ENCODE data around the gene EIF4EBP2.

EIF4EBP2 gene

GRCh38 chr10:70462349-70462984 lies 58.5 kb downstream of the EIF4EBP2 start:
- DNase-seq = peak; percentile 44

- DNase-seq = no peak
These were observed 61.3 kb downstream of the EIF4EBP2 start for GRCh38 chr10:70465278-70465677.

- no peak for DNase-seq
These were observed 61.9 kb downstream of the EIF4EBP2 start for GRCh38 chr10:70465832-70466231.

- DNase-seq = no peak
These were observed 63.0 kb downstream of the EIF4EBP2 start for GRCh38 chr10:70466951-70467350.

GRCh38 chr10:70472799-70473454 lies 69.0 kb downstream of the EIF4EBP2 start:
- no peak for DNase-seq

GRCh38 chr10:70474780-70475179 lies 70.8 kb downstream of the EIF4EBP2 start:
- no peak for DNase-seq

- no peak for DNase-seq
These were observed 71.7 kb downstream of the EIF4EBP2 start for GRCh38 chr10:70475661-70476060.

GRCh38 chr10:70476249-70477035 lies 72.5 kb downstream of the EIF4EBP2 start:
- DNase-seq = no peak

GRCh38 chr10:70477661-70478162 lies 73.8 kb downstream of the EIF4EBP2 start:
- no peak for DNase-seq

Data from fibroblast of skin of scalp (primary cell).